Motor neuron (in vitro differentiated cells): ENCODE data around the gene CREB3L4. TPM values are rescaled to one million over a fixed set of nuclear protein-coding genes. Genes with fewer than 3 reads are reported as not detected.
A peak's percentile ranks its signal among the peaks of the same experiment; 100 is the strongest.
"Not testable (repeated sequence)": the region's sequence is repeated elsewhere in the genome, so short reads cannot be mapped to it uniquely, and the experiment has no call there.

Experiments used
- ATAC-seq, 8 experiments: fragments of 200-7000 bp; cut with Tn5 transposase; replicated peaks in 6 of 8; 2 replicates each; pipeline ENCODE4 v1.8.0; 2021; ENCODE audit warnings: mild to moderate bottlenecking in 8 of 8, moderate library complexity in 8 of 8
- H3K27ac ChIP-seq, 2 donors: fragments of 250-450 bp; sonication (Bioruptor Pico); 2 replicates each; pipeline ENCODE4 v1.9.0; 2021; ENCODE audit warnings: antibody characterized with exemption in 2 of 2, mild to moderate bottlenecking in 2 of 2, moderate library complexity in 1 of 2
- H3K4me1 ChIP-seq, 2 donors: fragments of 250-450 bp; sonication (Bioruptor Pico); replicated peaks in 1 of 2; 2 replicates each; pipeline ENCODE4 v1.6.1; 2021; ENCODE audit warnings: antibody characterized with exemption in 2 of 2, mild to moderate bottlenecking in 2 of 2, moderate library complexity in 1 of 2
- H3K4me3 ChIP-seq, 5 donors: fragments of 250-450 bp; sonication (Bioruptor Pico); 2 replicates each; pipeline ENCODE4 v1.9.0; 2021; ENCODE audit warnings: antibody characterized with exemption in 5 of 5, mild to moderate bottlenecking in 5 of 5, moderate library complexity in 4 of 5
- WGBS, 10 experiments: fragments of 450-650 bp; shearing (Covaris generic); methylation state at CpG; one replicate each; pipeline ENCODE4 v1.0.0; 2022; 5-methylcytosine and 5-hydroxymethylcytosine counted together
- in situ Hi-C, 9 experiments: fragments of 400-800 bp; cut with MboI; loops; one replicate each; pipeline ENCODE4 v1.15.0; 2021; ENCODE audit warnings: low sequenced_read_pairs in 9 of 9, low pct_unique_long_range_greater_than_20kb in 2 of 9; ENCODE audit not compliant: unreplicated experiment in 9 of 9
- total RNA-seq, 8 experiments: library from RNA; unstranded; fragments of 300-600 nt; gene quantifications; 2 replicates each; pipeline versions ENCODE4 v1.2.3 to v1.2.4, GENCODE V29; 2022

The CREB3L4 gene
- total RNA-seq, 8 experiments from 2014 or later: 7.1 to 30.0 (median 19.5) TPM

DNA sequence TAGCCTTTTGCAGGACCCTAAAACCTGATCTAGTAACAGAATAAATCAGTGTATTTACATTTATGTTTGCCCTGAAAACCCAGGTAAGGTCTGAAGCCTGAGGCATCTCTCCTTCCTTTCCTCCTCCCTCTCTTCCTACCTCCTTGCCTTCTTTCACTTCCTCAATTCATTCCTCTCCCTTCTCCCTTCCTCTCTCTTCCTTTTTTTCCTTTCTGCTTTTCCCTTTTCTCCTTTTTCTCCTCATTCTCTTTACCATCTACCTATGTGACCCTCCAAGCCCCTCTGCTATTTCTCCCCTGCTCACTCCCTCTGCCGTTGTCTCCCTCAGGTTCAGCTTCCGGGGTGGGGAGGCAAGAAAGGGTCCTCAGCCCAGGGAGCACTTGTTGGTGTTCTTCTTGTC, 14.0 kb downstream of the CREB3L4 start:
- peaks cover 14 to 18% of the 10 kb centered on the region in 2 donors for H3K4me1 ChIP-seq
- not testable (repeated sequence) for H3K27ac ChIP-seq, H3K4me3 ChIP-seq, ATAC-seq
- 72 to 100% (median 95%) methylated on average over 2 of the region's 2 CpGs; no CpG with 5 or more reads in 3 of the 10 experiments for WGBS, 10 experiments
- in situ Hi-C loops: loop anchor here in 6 of 9 experiments (25.0 kb wide), 4 partner anchors 294 to 619 kb away; partner anchors contain the start of genes NPR1 (in 2 of the 6), ILF2 (in 1 of the 6), S100A9 (in 1 of the 6) and SNAPIN (in 1 of the 6)

DNA sequence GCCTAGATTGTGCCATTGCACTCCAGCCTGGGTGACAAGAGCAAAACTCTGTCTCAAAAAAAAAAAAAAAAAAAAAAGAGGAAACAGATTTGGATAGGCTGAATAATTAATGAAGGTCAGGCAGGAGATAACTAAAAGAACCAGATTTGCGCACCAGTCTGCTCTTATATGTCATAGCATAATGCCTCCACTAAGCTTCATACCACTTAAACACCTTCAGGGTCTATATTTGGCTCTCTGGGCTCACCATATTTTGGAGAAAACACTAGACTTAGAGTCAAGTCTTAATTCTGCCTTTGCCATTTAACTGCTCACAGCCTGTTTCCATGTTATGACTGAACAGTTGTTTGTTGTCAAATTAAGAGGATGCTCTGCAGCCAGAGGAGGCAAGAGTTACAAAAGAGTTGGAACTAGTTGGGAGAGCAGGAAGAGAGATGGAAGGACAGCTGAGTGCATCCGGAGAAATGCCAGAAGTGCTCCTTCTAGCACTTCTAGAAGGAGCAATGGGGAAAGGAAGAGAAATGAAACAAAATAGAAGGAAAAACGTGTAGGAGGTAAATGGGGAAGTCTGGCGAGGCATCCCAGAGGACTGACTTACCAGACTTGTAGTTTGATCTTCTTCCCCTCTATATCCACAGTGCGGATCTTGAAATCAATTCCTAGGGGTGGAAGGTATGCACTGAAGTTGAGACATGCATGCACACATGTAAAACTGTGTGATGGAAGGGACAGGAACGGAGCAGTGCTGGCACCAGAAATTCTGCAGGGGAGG, 16.6 kb downstream of the CREB3L4 start:
- no peak overlapping the region for H3K4me3 ChIP-seq
- in situ Hi-C loops: loop anchor here in 6 of 9 experiments (25.0 kb wide), 4 partner anchors 297 to 622 kb away; partner anchors contain the start of genes NPR1 (in 2 of the 6), ILF2 (in 1 of the 6), S100A9 (in 1 of the 6) and SNAPIN (in 1 of the 6)
- peaks cover 11 to 18% of the 10 kb centered on the region in 2 donors for H3K4me1 ChIP-seq
- H3K27ac ChIP-seq: no peak overlapping the region
- WGBS, 10 experiments: 40 to 100% (median 78%) methylated on average over 1 to 6 of the region's 6 CpGs
- ATAC-seq: no peak

DNA sequence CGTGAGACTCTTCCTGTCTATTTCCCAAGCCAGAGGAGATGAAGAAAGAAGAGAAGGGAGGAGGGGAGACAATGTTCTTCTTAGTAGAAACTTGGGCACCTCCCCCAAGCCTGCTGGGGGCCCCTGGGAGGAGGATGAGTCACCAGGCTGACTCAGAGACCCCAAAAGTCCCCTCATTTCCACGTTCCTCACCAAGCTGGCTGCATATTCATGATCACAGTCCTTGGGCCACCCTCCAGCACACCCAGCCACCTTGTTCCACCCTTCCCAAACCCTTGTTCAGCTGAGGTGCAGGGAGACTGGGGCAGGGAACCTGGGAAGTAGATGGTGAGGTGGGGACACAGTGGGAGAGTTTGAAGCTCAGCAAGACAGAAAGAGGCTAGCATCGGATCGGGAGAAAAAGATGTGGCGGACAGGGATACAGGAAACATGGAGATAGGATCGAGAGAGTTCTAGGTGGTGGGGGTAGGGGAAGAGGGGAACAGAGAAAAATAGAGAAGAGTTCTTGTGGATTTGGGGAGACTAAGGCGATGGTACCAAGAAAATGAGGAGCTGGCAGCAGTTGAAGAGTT, 17.7 kb downstream of the CREB3L4 start:
- 0 to 31% (median 8%) methylated on average over 1 to 7 of the region's 7 CpGs for WGBS, 10 experiments
- peaks cover 13 to 21% of the 10 kb centered on the region in 2 donors for H3K4me1 ChIP-seq
- peak in 6 of 8 experiments; percentile 6 to 22 (median 21) for ATAC-seq
- no peak overlapping the region for H3K27ac ChIP-seq
- in situ Hi-C loops: loop anchor here in 6 of 9 experiments (25.0 kb wide), 4 partner anchors 298 to 623 kb away; partner anchors contain the start of genes NPR1 (in 2 of the 6), ILF2 (in 1 of the 6), S100A9 (in 1 of the 6) and SNAPIN (in 1 of the 6)
- peak overlapping the region; percentile 19 to 46 (median 38) for H3K4me3 ChIP-seq

DNA sequence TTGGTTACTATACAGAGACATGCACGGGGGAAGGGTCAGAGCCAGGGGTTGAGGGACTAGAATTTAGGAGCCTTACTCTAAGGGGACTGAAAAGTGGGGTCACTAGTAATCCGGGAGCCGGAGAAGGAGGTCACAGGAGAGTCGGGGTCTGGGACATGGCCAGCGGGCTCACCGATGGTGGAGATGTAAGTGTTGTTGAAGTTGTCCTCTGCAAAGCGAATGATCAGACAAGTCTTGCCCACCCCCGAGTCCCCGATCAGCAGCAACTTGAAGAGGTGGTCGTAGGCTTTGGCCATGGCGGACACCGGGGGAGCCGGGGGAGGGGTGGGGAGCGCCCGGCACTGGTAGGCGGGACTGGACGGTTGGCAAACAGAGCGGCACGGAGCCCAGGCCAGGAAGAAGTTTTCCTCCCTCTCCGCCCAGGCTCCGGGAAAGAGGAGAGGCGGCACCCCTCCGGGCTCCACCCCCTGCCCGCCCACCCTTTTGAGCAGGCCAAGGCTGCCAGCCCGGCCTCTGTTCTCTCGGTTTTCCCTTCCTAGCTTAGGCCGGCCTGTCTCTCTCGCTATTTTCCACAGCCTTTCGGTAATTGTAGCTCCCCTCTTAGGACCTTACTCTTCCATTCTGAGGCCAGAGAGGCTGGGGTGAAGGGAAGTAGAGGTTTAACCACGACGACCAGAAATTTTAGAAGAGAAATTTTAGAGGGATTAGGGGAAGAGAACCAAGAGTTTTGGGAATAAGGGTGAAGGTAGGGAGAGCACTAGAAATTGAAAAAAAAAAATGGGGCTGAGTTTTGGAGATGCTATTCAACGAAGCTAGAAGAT, 18.4 kb downstream of the CREB3L4 start, which contains the start of gene RAB13:
RAB13 (minus strand) TSS at position 399 of the 821 bp plus-strand sequence; CDS start at position 296, 103 bp downstream.
- Histone ChIP-seq H3K4me3 (peak within 1 kb of the TSS; percentile 19 to 46 (median 38)), H3K4me1 (peaks cover 13 to 21% of the 10 kb centered on the region in 2 donors), H3K27ac (no peak within 1 kb of the TSS)
- in situ Hi-C loops: loop anchor here in 6 of 9 experiments (25.0 kb wide), 4 partner anchors 299 to 624 kb away; partner anchors contain the start of genes NPR1 (in 2 of the 6), ILF2 (in 1 of the 6), S100A9 (in 1 of the 6) and SNAPIN (in 1 of the 6)
- WGBS, 10 experiments: 0 to 17% (median 5%) methylated on average over 1 to 10 of the region's 32 CpGs
- peak; percentile 48 to 80 (median 60) for ATAC-seq

DNA sequence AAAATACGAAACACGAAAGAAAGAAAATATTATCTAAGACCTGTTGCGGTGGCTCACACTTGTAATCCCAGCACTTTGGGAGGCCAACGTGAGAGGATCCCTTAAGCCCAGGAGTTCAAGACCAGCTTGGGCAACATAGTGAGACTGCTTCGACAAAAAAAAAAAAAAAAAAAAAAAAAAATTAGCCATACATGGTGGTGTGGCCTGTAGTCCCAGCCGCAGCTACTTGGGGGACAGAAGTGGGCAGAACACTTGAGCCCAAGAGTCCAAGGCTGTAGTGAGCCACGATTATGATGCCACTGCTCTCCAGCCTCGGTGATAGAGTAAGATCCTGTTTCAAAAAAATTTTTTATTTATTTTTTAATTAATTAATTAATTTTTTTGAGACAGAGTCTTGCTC, 19.9 kb downstream of the CREB3L4 start:
- H3K27ac ChIP-seq: no peak overlapping the region
- in situ Hi-C loops: loop anchor here in 6 of 9 experiments (25.0 kb wide), 4 partner anchors 300 to 625 kb away; partner anchors contain the start of genes NPR1 (in 2 of the 6), ILF2 (in 1 of the 6), S100A9 (in 1 of the 6) and SNAPIN (in 1 of the 6)
- H3K4me3 ChIP-seq: no peak overlapping the region
- ATAC-seq: no peak
- WGBS, 10 experiments: 72 to 100% (median 88%) methylated on average over 3 to 8 of the region's 8 CpGs
- peaks cover 26 to 35% of the 10 kb centered on the region in 2 donors for H3K4me1 ChIP-seq

DNA sequence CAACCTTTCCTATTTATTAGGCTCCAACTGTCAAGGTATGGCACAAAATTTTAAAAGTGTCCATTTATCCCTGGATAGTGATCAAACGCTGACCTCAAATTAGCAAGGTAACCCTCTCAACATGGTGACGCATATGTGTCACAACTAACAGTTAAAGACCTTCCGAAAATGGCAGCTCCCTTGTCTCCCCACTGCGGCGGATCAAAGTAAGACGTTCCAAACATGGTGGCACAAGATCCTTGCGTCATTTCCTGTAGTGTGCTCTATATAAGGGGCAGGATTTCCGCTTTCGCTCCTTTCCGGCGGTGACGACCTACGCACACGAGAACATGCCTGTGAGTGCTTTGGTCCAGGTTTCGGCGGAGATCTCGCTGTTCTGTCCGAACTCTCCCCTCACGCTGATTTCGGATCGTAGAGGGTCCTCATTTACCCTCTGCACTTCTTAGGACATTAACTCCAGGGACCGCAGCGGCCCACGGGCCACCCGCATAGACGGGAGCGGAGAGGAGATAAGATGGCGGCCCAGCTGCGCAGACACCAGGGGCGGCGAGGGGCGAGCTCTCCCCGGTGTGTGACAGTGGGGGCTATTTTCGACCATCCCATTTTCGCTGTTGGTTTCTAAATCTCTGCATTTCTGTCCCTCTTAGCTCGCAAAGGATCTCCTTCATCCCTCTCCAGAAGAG, 22.9 kb downstream of the CREB3L4 start, which contains the start of gene RPS27:
RPS27 (plus strand) TSS at position 295 of the 683 bp plus-strand sequence; CDS start at position 330, 35 bp downstream.
- in situ Hi-C loops: loop anchor here in 6 of 9 experiments (25.0 kb wide), 4 partner anchors 303 to 628 kb away; partner anchors contain the start of genes NPR1 (in 2 of the 6), ILF2 (in 1 of the 6), S100A9 (in 1 of the 6) and SNAPIN (in 1 of the 6)
- peak within 1 kb of the TSS; percentile 90 to 94 for H3K27ac ChIP-seq
- peak; percentile 55 to 86 (median 78) for ATAC-seq
- 0 to 11% (median 0%) methylated on average over 3 to 25 of the region's 36 CpGs for WGBS, 10 experiments
- peak within 1 kb of the TSS; percentile 72 to 98 (median 95) for H3K4me3 ChIP-seq
- peaks cover 21 to 27% of the 10 kb centered on the region in 2 donors for H3K4me1 ChIP-seq

DNA sequence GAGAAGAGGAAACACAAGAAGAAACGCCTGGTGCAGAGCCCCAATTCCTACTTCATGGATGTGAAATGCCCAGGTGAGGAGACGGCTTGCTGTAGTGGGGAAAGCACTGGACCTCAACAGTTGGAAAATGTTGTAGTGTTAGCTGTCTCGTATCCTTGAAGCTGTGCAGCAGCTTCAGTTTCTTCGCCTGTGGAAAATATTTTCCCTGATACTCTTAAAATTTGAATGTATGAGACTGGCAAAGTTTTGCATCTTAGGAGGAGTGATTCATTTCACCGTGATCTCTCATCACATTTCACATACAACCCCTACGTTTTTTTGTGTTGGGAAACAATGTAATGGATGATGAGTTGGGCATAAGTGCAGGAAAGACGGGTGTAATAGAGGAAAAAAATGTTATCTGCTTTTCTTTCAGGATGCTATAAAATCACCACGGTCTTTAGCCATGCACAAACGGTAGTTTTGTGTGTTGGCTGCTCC, 23.5 kb downstream of the CREB3L4 start:
- in situ Hi-C loops: loop anchor here in 6 of 9 experiments (25.0 kb wide), 4 partner anchors 304 to 629 kb away; partner anchors contain the start of genes NPR1 (in 2 of the 6), ILF2 (in 1 of the 6), S100A9 (in 1 of the 6) and SNAPIN (in 1 of the 6)
- Histone ChIP-seq H3K4me3 (peak overlapping the region; percentile 72 to 98 (median 95)), H3K4me1 (peaks cover 21 to 26% of the 10 kb centered on the region in 2 donors), H3K27ac (peak overlapping the region; percentile 90 to 94)
- ATAC-seq: no peak
- WGBS, 10 experiments: 0 to 53% (median 11%) methylated on average over 1 to 9 of the region's 9 CpGs; no CpG with 5 or more reads in 1 of the 10 experiments

DNA sequence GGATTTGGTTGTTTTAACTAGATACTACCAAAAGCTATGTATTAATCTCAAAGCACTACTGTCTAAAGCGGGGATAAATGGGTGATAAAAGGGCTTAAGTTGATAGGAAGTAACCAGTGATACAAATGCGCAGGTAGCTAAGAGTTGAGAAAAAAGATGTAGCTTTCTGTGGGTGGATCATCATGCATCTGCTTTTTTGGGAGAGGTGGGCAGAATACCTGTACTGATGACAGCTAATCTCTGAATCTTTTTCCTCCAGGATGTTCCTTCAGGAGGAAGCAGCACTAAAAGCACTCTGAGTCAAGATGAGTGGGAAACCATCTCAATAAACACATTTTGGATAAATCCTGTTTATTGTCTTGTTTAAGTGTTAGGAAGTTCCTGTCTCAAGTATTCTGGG, 24.1 kb downstream of the CREB3L4 start:
- Histone ChIP-seq H3K4me3 (peak overlapping the region; percentile 72 to 98 (median 95)), H3K4me1 (peaks cover 18 to 21% of the 10 kb centered on the region in 2 donors), H3K27ac (no peak overlapping the region)
- 62 to 100% (median 89%) methylated on average over 1 to 2 of the region's 2 CpGs; no CpG with 5 or more reads in 1 of the 10 experiments for WGBS, 10 experiments
- ATAC-seq: no peak
- in situ Hi-C loops: loop anchor here in 6 of 9 experiments (25.0 kb wide), 4 partner anchors 305 to 630 kb away; partner anchors contain the start of genes NPR1 (in 2 of the 6), ILF2 (in 1 of the 6), S100A9 (in 1 of the 6) and SNAPIN (in 1 of the 6)

DNA sequence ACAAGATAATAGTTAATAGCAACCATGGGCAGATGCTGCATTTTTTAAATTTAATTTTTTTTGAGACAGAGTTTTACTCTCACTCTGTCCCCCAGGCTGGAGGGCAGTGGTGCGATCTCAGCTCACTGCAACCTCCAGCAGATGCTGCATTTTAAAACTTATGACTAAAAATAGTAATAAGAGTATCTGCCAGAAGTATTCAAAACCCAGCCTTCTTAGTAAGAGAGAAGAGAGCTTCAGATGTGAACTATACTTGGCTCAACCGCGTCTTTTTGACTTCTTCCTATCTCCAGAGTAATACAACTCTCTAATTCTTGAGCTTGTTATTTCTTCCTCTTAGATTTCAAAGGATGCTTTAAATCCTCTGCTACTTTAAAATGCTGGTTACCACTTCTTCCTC, 27.5 kb downstream of the CREB3L4 start:
- 75 to 100% (median 100%) methylated on average over 1 to 3 of the region's 3 CpGs; no CpG with 5 or more reads in 1 of the 10 experiments for WGBS, 10 experiments
- in situ Hi-C loops: loop anchor here in 6 of 9 experiments (25.0 kb wide), 4 partner anchors 308 to 633 kb away; partner anchors contain the start of genes NPR1 (in 2 of the 6), ILF2 (in 1 of the 6), S100A9 (in 1 of the 6) and SNAPIN (in 1 of the 6)
- Histone ChIP-seq H3K4me3 (no peak overlapping the region), H3K27ac (no peak overlapping the region), H3K4me1 (peaks cover 15% of the 10 kb centered on the region in 2 donors)
- no peak for ATAC-seq

DNA sequence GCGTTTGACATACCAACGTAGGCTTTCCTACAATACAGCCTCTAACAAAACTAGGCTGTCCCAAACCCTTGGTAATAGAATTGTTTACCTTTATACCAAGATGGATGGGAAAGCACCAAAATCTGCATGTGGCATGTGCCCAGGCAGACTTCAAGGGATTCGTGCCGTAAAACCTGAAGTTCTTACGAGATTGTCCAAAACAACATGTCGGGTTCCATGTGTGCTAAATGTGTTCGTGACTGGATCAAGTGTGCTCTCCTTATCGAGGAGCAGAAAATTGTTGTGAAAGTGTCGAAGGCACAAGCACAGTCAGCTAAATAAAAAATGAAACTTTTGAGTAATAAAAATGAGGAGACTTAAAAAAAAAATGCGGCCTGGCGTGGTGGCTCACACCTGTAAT, 27.9 kb downstream of the CREB3L4 start:
- Histone ChIP-seq H3K27ac (no peak overlapping the region), H3K4me3 (no peak overlapping the region), H3K4me1 (peaks cover 14% of the 10 kb centered on the region in 2 donors)
- 89 to 100% (median 95%) methylated on average over 2 to 11 of the region's 11 CpGs for WGBS, 10 experiments
- ATAC-seq: no peak
- in situ Hi-C loops: loop anchor here in 6 of 9 experiments (25.0 kb wide), 4 partner anchors 308 to 633 kb away; partner anchors contain the start of genes NPR1 (in 2 of the 6), ILF2 (in 1 of the 6), S100A9 (in 1 of the 6) and SNAPIN (in 1 of the 6)
